Peyer's patch (tissue), 4 donors: Measurements from ENCODE around the gene CHRNA1.

Source experiments
- POLR2A ChIP-seq, 2 donors: fragments of 450-650 bp; IDR thresholded peaks; one replicate each; pipeline ENCODE4 v1.5.1; 2017; ENCODE audit warnings: antibody characterized with exemption in 2 of 2, mild to moderate bottlenecking in 2 of 2, moderate library complexity in 2 of 2
- TF ChIP-seq, protein P1 (sequence below), 6 experiments: fragments of 450-650 bp in 4 of 6; fragments of 200-600 bp in 2 of 6; sonication (generic) in 1 of 6; IDR thresholded peaks; one replicate each; pipeline ENCODE4 v1.5.1; 2017 to 2019; ENCODE audit warnings: antibody characterized with exemption in 6 of 6, mild to moderate bottlenecking in 3 of 6, moderate library complexity in 1 of 6

DNA sequence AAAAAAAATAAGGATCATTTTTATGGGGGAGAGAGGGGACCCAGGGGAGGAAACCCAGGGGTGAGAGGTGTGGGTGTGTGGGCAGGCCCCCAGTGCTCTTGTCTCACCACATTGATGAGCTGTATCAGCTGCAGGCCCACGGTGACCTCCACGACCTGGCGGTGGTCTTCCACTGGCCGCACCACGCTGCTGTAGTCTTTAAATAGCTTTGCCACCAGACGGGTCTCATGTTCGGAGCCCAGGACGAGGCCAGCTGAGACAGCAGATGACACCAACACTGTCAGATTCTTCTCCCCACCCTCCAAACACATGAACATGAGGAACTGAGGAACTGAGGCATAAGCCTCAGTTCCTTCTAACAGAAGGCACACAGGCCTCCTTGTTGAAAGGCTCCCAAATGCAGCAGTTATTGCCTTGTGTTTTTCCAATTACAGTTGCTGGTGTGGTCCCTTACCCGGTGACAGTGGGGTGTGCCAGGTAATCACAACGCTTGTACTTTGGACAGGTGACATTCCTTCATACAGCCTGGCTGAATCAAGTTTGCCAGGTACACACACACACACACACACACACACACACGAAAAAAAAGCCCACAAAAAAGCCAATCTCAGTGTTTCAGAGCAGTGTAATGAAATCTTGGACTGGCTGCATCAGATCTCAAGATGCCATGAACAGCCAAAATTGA is 4.7 kb downstream of the CHRNA1 start:
- TF ChIP-seq, protein P1, sequence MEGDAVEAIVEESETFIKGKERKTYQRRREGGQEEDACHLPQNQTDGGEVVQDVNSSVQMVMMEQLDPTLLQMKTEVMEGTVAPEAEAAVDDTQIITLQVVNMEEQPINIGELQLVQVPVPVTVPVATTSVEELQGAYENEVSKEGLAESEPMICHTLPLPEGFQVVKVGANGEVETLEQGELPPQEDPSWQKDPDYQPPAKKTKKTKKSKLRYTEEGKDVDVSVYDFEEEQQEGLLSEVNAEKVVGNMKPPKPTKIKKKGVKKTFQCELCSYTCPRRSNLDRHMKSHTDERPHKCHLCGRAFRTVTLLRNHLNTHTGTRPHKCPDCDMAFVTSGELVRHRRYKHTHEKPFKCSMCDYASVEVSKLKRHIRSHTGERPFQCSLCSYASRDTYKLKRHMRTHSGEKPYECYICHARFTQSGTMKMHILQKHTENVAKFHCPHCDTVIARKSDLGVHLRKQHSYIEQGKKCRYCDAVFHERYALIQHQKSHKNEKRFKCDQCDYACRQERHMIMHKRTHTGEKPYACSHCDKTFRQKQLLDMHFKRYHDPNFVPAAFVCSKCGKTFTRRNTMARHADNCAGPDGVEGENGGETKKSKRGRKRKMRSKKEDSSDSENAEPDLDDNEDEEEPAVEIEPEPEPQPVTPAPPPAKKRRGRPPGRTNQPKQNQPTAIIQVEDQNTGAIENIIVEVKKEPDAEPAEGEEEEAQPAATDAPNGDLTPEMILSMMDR (IDR thresholded peaks at IDR 0.05): no peak
- TF ChIP-seq POLR2A (IDR thresholded peaks at IDR 0.05): no peak
